NCI-H2227 treated with DMSO at 0.1 percent for 48 hours (cell line): ENCODE measurements around the gene LRRC52.
A peak's percentile ranks its signal among the peaks of the same experiment; 100 is the strongest.
"Not testable (repeated sequence)": the region's sequence is repeated elsewhere in the genome, so short reads cannot be mapped to it uniquely, and the experiment has no call there.

ENCODE experiments used
- DNase-seq: peaks from one replicate; lab custom pipeline; 2025; lab: John Stamatoyannopoulos, UW

Gene LRRC52

DNA sequence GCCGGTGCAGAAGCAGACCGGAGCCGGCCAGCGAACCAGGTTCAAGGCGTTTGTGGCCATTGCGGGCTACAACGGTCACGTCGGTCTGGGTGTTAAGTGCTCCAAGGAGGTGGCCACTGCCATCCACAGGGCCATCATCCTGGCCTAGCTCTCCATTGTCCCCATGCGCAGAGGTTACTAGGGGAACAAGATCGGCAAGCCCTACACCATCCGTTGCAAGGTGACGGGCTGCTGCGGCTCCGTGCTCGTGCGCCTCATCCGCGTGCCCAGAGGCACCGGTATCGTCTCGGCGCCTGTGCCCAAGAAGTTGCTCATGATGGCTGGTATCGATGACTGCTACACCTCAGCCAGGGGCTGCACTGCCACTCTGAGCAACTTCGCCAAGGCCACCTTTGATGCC is 38.1 kb downstream of the LRRC52 start:
- no peak for DNase-seq

DNA sequence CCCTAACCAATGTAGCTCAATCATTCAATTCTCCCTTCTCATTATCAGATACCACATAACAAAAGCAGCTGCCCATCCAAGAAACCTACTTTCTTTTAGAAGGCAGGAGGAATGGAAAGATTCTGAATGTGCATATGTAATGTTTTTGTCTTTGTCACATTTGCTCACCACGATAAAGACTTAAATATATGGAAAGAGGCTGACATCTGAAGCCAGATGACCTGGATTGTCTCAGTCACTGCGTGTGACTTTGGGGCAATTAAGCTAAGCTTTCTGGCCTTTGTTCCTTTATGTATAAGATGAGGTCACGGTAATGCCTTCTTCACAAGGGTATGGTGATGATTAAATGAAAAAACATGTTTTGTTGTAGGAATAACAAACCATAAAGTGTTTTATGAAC is 42.6 kb downstream of the LRRC52 start:
- DNase-seq: no peak

DNA sequence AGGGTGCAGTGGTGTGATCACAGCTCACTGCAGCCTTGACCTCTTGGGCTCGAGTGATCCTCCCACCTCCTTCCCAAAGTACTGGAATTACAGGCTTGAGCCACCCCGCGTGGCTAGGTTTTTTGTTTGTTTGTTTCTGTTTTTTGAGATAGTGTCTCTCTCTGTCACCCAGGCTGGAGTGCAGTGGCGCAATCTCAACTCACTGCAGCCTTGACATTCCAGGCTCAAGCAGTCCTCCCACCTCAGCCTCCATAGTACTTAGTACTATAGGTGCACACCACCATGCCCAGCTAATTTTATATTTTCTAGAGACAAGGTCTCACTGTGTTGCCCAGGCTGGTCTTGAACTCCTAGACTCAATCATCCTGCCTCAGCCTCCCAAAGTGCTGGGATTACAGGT is 47.6 kb downstream of the LRRC52 start:
- not testable (repeated sequence) for DNase-seq

DNA sequence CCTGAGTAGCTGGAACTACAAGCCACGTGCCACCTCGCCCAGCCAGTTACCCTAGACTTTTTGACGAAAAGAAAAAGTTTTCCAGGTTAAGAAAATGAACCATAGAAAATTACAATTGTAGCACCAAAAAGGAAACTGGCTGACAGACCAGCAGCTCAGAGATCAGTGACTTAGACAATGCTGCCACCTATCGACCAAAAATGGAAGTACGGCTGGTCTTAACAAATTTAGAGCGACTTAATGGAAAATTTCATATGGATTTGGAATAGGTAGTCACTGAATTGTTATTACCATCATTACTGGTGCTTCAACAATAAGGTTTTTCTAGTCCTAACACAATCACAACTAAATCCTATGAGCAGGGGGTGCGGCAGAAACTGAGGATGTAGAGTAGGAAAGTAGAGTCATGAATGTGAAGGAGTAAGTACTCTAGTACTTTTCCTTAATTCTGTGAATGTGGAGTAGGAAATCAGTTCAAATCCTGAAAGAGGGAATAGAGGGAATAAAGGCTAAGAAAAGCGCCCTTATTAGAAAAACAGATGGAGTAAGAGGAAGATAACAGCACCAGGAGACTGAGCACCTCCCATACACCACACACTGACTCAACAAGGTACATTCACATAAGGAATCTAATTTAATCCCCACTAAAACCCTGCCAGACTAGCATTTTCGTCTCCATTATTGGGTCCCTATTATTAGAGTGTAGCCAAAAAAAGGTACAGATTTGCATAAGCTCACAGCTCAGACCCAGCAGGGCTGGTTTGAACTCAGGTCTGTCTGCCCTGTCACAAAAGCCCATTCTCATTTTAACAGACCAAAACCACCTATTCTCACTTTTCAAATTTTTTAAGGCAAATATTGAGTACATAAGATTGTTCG is 49.4 kb downstream of the LRRC52 start:
- peak; percentile 62 for DNase-seq

DNA sequence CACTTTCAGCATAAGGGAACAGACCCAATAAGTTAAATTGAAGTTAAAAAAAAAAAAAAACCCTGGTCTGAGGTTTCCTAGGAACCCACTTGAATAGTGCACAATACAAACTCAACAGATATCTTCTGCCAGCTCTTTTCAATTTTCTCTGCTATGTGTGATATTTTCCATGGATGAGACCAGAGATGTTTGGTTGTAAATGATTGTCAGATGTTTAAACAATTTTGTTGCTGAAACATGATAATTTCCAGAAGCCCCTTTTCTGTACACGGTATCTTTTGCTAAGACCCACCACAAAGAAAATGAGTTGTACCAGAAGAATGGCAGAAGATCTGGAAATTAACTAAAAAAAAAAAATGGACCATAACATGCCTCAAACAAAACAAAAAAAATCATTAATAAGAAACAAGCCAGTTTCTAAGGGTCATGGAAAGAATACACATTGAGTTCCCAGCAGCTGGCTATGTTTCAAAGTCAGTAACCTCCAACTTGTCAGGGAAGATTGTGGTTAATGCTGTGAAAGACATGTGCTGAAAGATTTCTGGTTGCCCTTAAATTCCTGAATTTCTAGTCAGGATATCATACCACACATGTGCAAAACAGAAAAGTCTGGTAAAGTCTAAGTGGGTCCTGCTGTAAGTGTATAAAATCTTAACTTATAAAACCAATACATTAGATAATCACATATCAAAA is 51.6 kb downstream of the LRRC52 start:
- no peak for DNase-seq

DNA sequence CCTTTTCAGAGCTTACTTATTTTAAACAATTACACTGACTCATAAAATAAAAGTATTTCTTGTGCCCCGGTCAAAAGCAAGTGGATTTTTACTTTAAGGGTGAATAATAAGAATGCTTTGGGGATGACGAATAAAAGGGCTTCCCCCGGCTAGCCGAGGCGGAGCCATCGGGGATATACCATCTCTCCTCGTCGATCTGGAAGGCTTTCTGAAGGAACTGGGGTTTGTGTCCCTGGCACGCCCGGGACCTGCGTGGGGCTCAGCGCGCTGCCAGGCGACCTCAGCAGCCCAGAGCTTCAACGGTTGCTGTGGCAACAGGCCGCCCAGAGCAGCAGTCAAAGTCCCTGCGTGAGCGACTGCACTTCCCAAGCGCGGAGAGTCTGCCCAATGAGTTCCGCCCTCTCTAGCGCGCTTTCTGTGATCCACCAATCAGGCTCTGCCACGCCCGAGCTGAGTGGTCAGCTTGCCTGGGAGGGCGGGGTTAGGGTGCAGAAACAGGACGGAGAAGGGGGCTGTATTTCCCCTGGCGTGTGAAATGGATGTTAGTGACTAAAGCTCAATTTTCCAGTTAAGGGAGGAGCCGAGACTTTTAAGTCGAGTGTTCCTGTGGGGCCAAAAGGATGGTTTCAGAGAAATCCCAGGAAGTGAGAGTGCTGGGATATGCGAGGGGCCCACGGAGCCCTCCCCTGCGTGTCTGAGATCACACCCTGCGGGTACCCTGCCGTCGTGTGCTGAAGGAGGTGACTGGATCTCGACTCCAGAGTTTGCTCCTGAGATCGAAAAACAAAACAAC is 54.3 kb downstream of the LRRC52 start:
- peak; percentile 94 for DNase-seq

DNA sequence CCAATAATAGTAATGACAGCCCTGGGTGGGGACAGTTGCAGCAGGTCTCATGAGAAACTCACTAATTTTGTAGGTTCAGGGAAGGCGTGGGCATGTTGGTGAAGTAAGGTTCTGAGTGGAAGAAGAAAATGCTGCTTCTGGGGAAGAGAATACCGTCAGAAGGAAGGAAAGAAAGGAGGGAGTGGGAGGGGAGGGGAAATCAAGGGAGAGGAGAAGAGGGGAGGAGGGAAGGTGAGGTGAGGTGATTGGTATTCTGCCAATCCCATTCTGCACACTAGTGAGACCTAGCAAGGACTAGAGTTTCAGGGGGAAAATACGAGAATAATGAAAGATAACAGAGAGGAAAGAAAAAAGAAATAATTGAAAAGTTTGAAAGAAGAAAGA is 54.9 kb downstream of the LRRC52 start:
- peak; percentile 39 for DNase-seq

DNA sequence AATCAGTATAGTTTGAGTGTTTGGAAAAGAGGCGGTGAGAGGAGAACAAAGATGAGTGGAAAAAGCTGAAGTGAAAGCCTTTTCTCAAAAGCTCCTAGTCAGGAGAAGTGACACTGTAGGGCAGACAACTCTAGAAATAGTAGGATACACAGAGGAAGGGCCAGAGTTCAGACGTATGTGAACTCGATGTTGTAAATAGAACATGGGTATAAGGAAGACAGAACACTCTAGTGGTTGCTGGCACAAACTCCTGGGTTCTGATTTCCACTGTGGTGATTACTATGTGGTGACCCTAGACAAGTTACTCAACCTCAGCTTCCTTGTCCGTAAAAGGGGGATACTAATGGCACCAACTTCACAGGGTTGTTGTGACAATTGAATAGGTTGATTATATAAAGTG is 57.0 kb downstream of the LRRC52 start:
- no peak for DNase-seq

DNA sequence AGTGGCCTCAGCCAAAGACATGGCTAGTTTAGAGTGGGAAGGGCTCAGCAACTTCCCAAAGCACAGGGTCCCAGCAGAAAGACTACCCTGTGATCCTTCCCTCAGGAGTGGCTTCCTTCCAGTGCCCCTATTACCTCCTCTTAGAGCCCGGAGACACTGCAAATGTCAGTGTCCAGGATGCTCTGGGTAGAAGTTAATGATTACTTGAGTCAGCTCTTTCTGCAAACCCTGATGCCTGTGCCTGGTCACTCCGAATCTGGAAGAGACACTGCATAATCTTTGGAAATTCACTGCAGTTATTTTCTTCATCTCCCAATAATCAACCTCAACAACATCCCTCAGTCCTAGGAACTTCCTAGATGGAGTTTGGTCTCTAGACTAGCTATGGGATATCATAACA is 60.0 kb downstream of the LRRC52 start:
- no peak for DNase-seq

DNA sequence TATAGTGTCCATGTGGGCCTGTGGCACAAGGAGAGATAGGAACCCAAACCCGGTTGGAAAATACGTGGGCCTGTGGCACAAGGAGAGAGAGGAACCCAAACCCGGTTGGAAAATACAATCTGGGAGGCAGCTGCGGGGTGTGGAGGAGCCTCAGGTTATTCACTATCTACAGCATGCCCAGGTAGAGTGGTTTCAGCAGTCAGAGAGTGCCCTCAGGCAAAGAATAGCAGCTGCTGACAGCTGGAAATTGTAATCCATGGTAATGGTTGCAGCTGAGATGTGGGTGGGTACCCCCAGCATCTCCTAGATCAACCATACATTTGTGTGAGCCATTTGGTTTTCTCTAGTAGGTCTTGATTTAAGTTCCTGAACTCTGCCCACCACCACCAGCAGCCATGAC is 61.4 kb downstream of the LRRC52 start:
- DNase-seq: no peak

DNA sequence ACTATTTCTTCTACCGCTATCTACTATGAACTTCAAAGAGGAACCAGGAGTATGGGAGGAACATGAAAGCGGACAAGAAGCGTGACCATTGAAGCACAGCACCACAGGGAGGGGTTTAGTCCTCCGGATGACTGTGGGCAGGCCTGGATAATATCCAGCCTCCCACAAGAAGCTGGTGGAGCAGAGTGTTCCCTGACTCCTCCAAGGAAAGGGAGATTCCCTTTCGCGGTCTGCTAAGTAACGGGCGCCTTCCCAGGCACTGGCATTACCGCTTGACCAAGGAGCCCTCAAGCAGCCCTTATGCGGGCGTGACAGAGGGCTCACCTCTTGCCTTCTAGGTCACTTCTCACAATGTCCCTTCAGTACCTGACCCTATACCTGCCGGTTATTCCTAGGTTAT is 62.9 kb downstream of the LRRC52 start:
- not testable (repeated sequence) for DNase-seq

DNA sequence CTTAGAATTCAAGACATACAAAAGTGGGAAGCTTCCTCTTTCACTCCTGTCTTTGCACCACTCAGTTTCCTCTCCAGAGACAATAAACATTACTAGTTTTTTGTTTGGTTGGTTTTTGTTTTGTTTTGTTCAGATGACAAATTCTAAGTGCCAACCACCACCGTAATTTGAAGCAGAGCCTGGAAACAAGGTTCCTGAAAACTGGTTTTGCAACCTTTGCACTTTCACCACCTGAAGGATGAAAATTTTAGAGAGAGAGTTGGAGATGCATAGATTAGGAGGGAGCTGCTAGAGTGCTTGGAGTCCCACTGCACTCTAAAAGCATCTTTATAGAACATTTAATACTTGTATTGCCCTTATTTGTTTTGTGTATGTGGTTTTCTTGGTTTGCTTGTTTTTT is 67.1 kb downstream of the LRRC52 start:
- DNase-seq: no peak

DNA sequence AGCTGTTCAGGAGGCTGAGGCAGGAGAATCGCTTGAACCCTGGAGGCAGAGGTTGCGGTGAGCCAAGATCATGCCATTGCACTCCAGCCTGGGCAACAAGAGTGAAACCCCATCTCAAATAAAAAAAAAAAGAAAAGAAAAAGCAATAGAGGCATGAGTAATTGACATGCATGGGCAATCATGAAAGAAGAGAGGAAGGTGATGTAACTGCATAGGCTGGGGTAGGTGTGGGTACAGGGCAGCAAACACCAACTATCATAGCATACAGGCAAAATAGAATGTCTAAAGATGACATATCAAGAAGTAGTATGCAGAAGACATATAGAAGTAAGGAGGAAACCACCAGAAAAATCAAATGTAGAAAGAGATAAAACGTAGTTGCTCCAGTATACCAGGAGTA is 68.3 kb downstream of the LRRC52 start:
- no peak for DNase-seq
